ENCODE measurements around the gene KIFC3.

Gene KIFC3

DNA sequence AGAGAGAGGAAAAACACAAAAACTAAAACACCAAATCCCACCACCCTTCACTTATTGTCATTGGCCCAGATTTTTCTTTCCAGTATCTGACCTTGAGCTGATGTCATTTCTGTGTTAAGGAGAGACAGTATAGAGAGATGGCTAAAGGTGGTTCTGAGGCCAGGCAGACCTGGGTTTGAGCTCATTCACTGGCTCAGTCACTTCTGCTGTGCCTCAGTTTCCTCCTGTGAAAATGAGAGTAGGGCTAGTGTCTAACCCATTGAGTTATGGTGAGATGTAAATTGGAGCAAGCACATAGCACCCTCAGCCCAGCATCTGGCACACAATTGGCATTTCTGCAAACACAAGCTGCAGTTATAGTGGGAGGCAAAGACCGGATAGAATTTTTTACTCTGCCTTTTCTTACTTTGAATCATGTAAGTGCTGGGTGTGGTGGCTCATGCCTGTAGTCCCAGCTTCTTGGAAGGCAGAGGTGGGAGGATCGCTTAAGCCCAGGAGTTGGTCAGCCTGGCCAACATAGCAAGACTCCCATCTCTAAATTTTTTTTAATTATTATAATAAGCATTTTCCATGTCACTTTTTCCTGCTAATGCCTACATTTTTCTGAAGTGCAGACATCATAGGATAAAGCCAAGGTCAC, 6.4 kb upstream of the KIFC3 start:
- DNase-seq = no peak
- H3K27me3 ChIP-seq (replicated peaks in 2 of 5; ENCODE audit: control insufficient read depth in 4 of 5, insufficient read depth in 5 of 5, low read length in 4 of 5) = no peaks in the 10 kb centered on the region
- CTCF ChIA-PET = interaction anchor here (0.9 to 6.8 kb wide), 7 partner anchors 8 to 90 kb away, joined by 3 to 46 read pairs (median 3); partner anchors contain the start of gene KIFC3
- H3K27ac ChIP-seq (ENCODE audit: insufficient read depth in 1 of 2, low read depth in 1 of 2, low read length in 2 of 2, poor library complexity in 1 of 2, severe bottlenecking in 2 of 2) = no peak overlapping the region
- H3K36me3 ChIP-seq (ENCODE audit: control insufficient read depth in 4 of 4, insufficient read depth in 4 of 4, low read length in 3 of 4) = no peaks in the 10 kb centered on the region
- no CpG with 5 or more reads among the region's 2 CpGs for WGBS (ENCODE audit: insufficient coverage)
- H3K9me3 ChIP-seq (ENCODE audit: control extremely low read depth in 1 of 5, control insufficient read depth in 4 of 5, insufficient read depth in 2 of 5, low read depth in 1 of 5, low read length in 4 of 5) = no peaks in the 10 kb centered on the region
- peaks cover 9 to 50% (median 44%) of the 10 kb centered on the region in 4 experiments for H3K4me1 ChIP-seq (ENCODE audit: control extremely low read depth in 1 of 4, control insufficient read depth in 4 of 4, insufficient read depth in 4 of 4, low read length in 3 of 4)
- POLR2A ChIA-PET = interaction anchor here (0.7 kb wide), 1 partner anchor 9 kb away, joined by 3 read pairs; no protein-coding TSS in a partner anchor
- H3K4me3 ChIP-seq (ENCODE audit: control insufficient read depth in 1 of 7, extremely low read depth in 1 of 7, insufficient read depth in 4 of 7, low read depth in 2 of 7, low read length in 6 of 7) = peak overlapping the region in 1 of 7 experiments; percentile 17

GRCh38 chr16:57807968-57808528, 5.8 kb upstream of the KIFC3 start:
- Histone ChIP-seq H3K27ac (ENCODE audit: insufficient read depth in 1 of 2, low read depth in 1 of 2, low read length in 2 of 2, poor library complexity in 1 of 2, severe bottlenecking in 2 of 2) (no peak overlapping the region), H3K4me3 (ENCODE audit: control insufficient read depth in 1 of 7, extremely low read depth in 1 of 7, insufficient read depth in 4 of 7, low read depth in 2 of 7, low read length in 6 of 7) (peak overlapping the region in 2 of 7 experiments; percentile 17 to 51), H3K36me3 (ENCODE audit: control insufficient read depth in 4 of 4, insufficient read depth in 4 of 4, low read length in 3 of 4) (no peaks in the 10 kb centered on the region), H3K4me1 (ENCODE audit: control extremely low read depth in 1 of 4, control insufficient read depth in 4 of 4, insufficient read depth in 4 of 4, low read length in 3 of 4) (peaks cover 9 to 54% (median 48%) of the 10 kb centered on the region in 4 experiments), H3K9me3 (ENCODE audit: control extremely low read depth in 1 of 5, control insufficient read depth in 4 of 5, insufficient read depth in 2 of 5, low read depth in 1 of 5, low read length in 4 of 5) (no peaks in the 10 kb centered on the region), H3K27me3 (replicated peaks in 2 of 5; ENCODE audit: control insufficient read depth in 4 of 5, insufficient read depth in 5 of 5, low read length in 4 of 5) (no peaks in the 10 kb centered on the region)
- ChIA-PET CTCF (interaction anchor here (0.6 to 6.8 kb wide), 7 partner anchors 8 to 91 kb away, joined by 3 to 46 read pairs (median 3); partner anchors contain the start of gene KIFC3), POLR2A (interaction anchor here (0.7 to 0.8 kb wide), 2 partner anchors 9 to 19 kb away, joined by 3 to 4 read pairs; no protein-coding TSS in a partner anchor)
- peak; percentile 58 to 76 (median 75) for DNase-seq
- WGBS (ENCODE audit: insufficient coverage) = 2% methylated on average over 13 of the region's 16 CpGs

GRCh38 chr16:57807252-57807967, 5.1 kb upstream of the KIFC3 start:
- Histone ChIP-seq H3K36me3 (ENCODE audit: control insufficient read depth in 4 of 4, insufficient read depth in 4 of 4, low read length in 3 of 4) (no peaks in the 10 kb centered on the region), H3K4me1 (ENCODE audit: control extremely low read depth in 1 of 4, control insufficient read depth in 4 of 4, insufficient read depth in 4 of 4, low read length in 3 of 4) (peaks cover 9 to 61% (median 54%) of the 10 kb centered on the region in 4 experiments), H3K27me3 (replicated peaks in 2 of 5; ENCODE audit: control insufficient read depth in 4 of 5, insufficient read depth in 5 of 5, low read length in 4 of 5) (no peaks in the 10 kb centered on the region), H3K9me3 (ENCODE audit: control extremely low read depth in 1 of 5, control insufficient read depth in 4 of 5, insufficient read depth in 2 of 5, low read depth in 1 of 5, low read length in 4 of 5) (no peaks in the 10 kb centered on the region), H3K27ac (ENCODE audit: insufficient read depth in 1 of 2, low read depth in 1 of 2, low read length in 2 of 2, poor library complexity in 1 of 2, severe bottlenecking in 2 of 2) (no peak overlapping the region), H3K4me3 (ENCODE audit: control insufficient read depth in 1 of 7, extremely low read depth in 1 of 7, insufficient read depth in 4 of 7, low read depth in 2 of 7, low read length in 6 of 7) (peak overlapping the region in 2 of 7 experiments; percentile 17 to 51)
- WGBS (ENCODE audit: insufficient coverage) = 100% methylated on average over 5 of the region's 7 CpGs
- POLR2A ChIA-PET = interaction anchor here (0.8 to 1.4 kb wide), 2 partner anchors 9 to 18 kb away, joined by 4 read pairs; no protein-coding TSS in a partner anchor
- peak; percentile 14 to 72 (median 69) for DNase-seq
- CTCF ChIA-PET = interaction anchor here (0.6 to 6.8 kb wide), 7 partner anchors 7 to 194 kb away, joined by 3 to 46 read pairs (median 3); partner anchors contain the start of genes KIFC3 and USB1

GRCh38 chr16:57805176-57805575, 2.9 kb upstream of the KIFC3 start:
- Histone ChIP-seq H3K36me3 (ENCODE audit: control insufficient read depth in 4 of 4, insufficient read depth in 4 of 4, low read length in 3 of 4) (no peaks in the 10 kb centered on the region), H3K27me3 (replicated peaks in 2 of 5; ENCODE audit: control insufficient read depth in 4 of 5, insufficient read depth in 5 of 5, low read length in 4 of 5) (no peaks in the 10 kb centered on the region), H3K4me3 (ENCODE audit: control insufficient read depth in 1 of 7, extremely low read depth in 1 of 7, insufficient read depth in 4 of 7, low read depth in 2 of 7, low read length in 6 of 7) (no peak overlapping the region), H3K27ac (ENCODE audit: insufficient read depth in 1 of 2, low read depth in 1 of 2, low read length in 2 of 2, poor library complexity in 1 of 2, severe bottlenecking in 2 of 2) (no peak overlapping the region), H3K9me3 (ENCODE audit: control extremely low read depth in 1 of 5, control insufficient read depth in 4 of 5, insufficient read depth in 2 of 5, low read depth in 1 of 5, low read length in 4 of 5) (no peaks in the 10 kb centered on the region), H3K4me1 (ENCODE audit: control extremely low read depth in 1 of 4, control insufficient read depth in 4 of 4, insufficient read depth in 4 of 4, low read length in 3 of 4) (peaks cover 12 to 73% (median 65%) of the 10 kb centered on the region in 4 experiments)
- ChIA-PET CTCF (interaction anchor here (3.6 kb wide), 1 partner anchor 11 kb away, joined by 11 read pairs; no protein-coding TSS in a partner anchor), POLR2A (interaction anchor here (0.6 kb wide), 1 partner anchor 224 kb away, joined by 3 read pairs; no protein-coding TSS in a partner anchor)
- WGBS (ENCODE audit: insufficient coverage) = 93% methylated on average over 6 of the region's 6 CpGs
- no peak for DNase-seq

DNA sequence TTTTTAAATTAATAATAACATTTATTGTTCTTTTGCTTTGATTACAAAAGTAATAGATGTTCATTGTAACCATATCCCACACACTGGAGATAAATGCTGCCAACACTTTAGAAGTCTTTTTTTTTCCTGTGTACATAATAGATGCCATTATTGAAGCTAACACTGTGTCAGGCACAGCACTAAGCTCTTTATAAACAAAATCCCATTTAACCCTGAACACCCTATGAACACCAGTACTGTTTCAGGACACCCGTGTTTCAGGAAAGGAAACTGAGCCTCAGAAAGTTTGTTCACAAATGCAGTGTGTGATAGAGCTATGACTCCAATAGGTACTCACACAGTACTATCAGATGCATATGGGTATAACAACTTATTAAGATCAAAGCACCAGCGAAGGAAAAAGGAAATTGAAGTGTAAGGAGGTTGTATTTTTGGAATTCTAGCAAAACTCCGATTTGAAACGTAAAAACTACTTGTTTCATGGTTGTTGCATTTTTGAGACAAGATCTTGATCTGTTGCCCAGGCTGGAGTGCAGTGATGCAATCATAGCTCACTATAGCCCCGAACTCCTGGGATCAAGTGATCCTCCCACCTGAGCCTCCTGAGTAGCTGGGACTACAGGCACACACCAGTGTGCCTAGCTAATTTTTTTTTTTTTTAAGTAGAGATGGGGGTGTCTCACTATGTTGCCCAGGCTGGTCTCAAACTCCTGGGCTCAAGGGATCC, 2.0 kb upstream of the KIFC3 start:
- Histone ChIP-seq H3K27ac (ENCODE audit: insufficient read depth in 1 of 2, low read depth in 1 of 2, low read length in 2 of 2, poor library complexity in 1 of 2, severe bottlenecking in 2 of 2) (no peak overlapping the region), H3K9me3 (ENCODE audit: control extremely low read depth in 1 of 5, control insufficient read depth in 4 of 5, insufficient read depth in 2 of 5, low read depth in 1 of 5, low read length in 4 of 5) (no peaks in the 10 kb centered on the region), H3K27me3 (replicated peaks in 2 of 5; ENCODE audit: control insufficient read depth in 4 of 5, insufficient read depth in 5 of 5, low read length in 4 of 5) (no peaks in the 10 kb centered on the region), H3K4me3 (ENCODE audit: control insufficient read depth in 1 of 7, extremely low read depth in 1 of 7, insufficient read depth in 4 of 7, low read depth in 2 of 7, low read length in 6 of 7) (no peak overlapping the region), H3K36me3 (ENCODE audit: control insufficient read depth in 4 of 4, insufficient read depth in 4 of 4, low read length in 3 of 4) (no peaks in the 10 kb centered on the region), H3K4me1 (ENCODE audit: control extremely low read depth in 1 of 4, control insufficient read depth in 4 of 4, insufficient read depth in 4 of 4, low read length in 3 of 4) (peaks cover 12 to 73% (median 65%) of the 10 kb centered on the region in 4 experiments)
- ChIA-PET POLR2A (interaction anchor here (0.6 kb wide), 3 partner anchors 24 to 223 kb away, joined by 3 read pairs; no protein-coding TSS in a partner anchor), CTCF (interaction anchor here (2.1 to 3.6 kb wide), 2 partner anchors 10 to 12 kb away, joined by 9 to 11 read pairs; no protein-coding TSS in a partner anchor)
- no peak for DNase-seq
- 89% methylated on average over 3 of the region's 5 CpGs for WGBS (ENCODE audit: insufficient coverage)

GRCh38 chr16:57803134-57803990, 1.1 kb upstream of the KIFC3 start:
- ChIA-PET CTCF (interaction anchor here (0.8 to 5.9 kb wide), 4 partner anchors 7 to 60 kb away, joined by 3 to 46 read pairs (median 10); no protein-coding TSS in a partner anchor), POLR2A (no interaction called here)
- H3K4me1 ChIP-seq (ENCODE audit: control extremely low read depth in 1 of 4, control insufficient read depth in 4 of 4, insufficient read depth in 4 of 4, low read length in 3 of 4) = peaks cover 12 to 75% (median 66%) of the 10 kb centered on the region in 4 experiments
- DNase-seq = no peak
- no peaks in the 10 kb centered on the region for H3K27me3 ChIP-seq (replicated peaks in 2 of 5; ENCODE audit: control insufficient read depth in 4 of 5, insufficient read depth in 5 of 5, low read length in 4 of 5)
- H3K4me3 ChIP-seq (ENCODE audit: control insufficient read depth in 1 of 7, extremely low read depth in 1 of 7, insufficient read depth in 4 of 7, low read depth in 2 of 7, low read length in 6 of 7) = peak overlapping the region in 1 of 7 experiments; percentile 82
- WGBS (ENCODE audit: insufficient coverage) = 96% methylated on average over 12 of the region's 16 CpGs
- H3K36me3 ChIP-seq (ENCODE audit: control insufficient read depth in 4 of 4, insufficient read depth in 4 of 4, low read length in 3 of 4) = no peaks in the 10 kb centered on the region
- no peak overlapping the region for H3K27ac ChIP-seq (ENCODE audit: insufficient read depth in 1 of 2, low read depth in 1 of 2, low read length in 2 of 2, poor library complexity in 1 of 2, severe bottlenecking in 2 of 2)
- no peaks in the 10 kb centered on the region for H3K9me3 ChIP-seq (ENCODE audit: control extremely low read depth in 1 of 5, control insufficient read depth in 4 of 5, insufficient read depth in 2 of 5, low read depth in 1 of 5, low read length in 4 of 5)
